SK-N-MC (cell line): ENCODE data around the gene TCAP.

Experiments used
- EZH2 ChIP-seq: fragments of 200-600 bp; sonication (generic); IDR thresholded peaks from one replicate; pipeline ENCODE4 v1.6.1; 2017; ENCODE audit warnings: antibody characterized with exemption
- POLR2AphosphoS5 ChIP-seq: IDR thresholded peaks from 2 replicates; pipeline ENCODE4 v1.6.1; 2012; ENCODE audit warnings: mild to moderate bottlenecking, low read depth, low read length, borderline replicate concordance

- TF ChIP-seq EZH2 (no peak), POLR2AphosphoS5 (no peak)
Observed at GRCh38 chr17:39663688-39664580, 1.2 kb upstream of the TCAP start.
